GM12872 (cell line): ENCODE measurements around the gene RAB11FIP4.

Experiments used
- TF ChIP-seq, protein P1 (sequence below): IDR thresholded peaks from 3 replicates; pipeline ENCODE4 v1.5.1; 2011; ENCODE audit warnings: low read depth, mild to moderate bottlenecking, low read length, moderate library complexity; ENCODE audit not compliant: insufficient read depth

RAB11FIP4 gene

DNA sequence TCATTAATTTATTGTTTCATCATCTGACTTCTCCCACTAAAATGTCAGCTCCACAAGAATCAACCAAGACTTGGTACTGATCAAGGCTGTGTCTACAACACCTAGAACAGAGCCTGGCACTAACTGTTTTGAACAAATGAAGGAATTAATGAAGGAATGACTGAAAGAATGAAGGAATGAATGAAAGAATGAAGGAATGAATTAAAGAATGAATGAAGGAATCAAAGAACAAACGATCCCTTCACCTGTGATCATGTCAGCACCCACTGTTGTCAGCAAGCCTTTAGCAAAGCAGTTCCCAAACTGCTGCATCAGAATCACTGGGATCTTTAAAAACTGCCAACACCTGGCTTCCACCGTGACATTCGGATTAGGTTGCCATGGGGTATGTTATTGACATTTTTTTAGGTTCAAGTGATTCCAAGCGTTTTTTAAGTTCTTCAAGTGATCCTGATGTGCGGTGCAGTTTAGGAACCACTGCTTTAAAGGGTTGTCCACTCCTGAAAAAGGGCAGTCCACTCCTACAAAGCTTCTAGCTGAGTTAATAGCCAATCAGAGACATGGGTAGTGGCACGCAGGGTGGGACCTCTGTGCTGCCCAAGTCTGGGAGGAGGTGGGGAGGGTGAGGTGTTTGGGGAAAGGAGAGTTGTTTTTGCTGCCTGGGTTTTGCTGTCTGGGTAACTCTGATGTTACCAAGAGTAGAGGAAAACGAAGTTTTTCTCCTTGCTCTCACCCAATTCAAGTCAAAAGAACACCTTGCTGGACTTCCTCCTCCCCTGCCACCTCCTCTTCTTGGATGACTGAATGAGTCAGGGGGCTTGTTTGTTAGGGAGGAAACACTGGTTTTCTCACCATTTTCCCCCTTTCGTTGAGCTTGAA is 89.7 kb downstream of the RAB11FIP4 start:
- TF ChIP-seq, protein P1, sequence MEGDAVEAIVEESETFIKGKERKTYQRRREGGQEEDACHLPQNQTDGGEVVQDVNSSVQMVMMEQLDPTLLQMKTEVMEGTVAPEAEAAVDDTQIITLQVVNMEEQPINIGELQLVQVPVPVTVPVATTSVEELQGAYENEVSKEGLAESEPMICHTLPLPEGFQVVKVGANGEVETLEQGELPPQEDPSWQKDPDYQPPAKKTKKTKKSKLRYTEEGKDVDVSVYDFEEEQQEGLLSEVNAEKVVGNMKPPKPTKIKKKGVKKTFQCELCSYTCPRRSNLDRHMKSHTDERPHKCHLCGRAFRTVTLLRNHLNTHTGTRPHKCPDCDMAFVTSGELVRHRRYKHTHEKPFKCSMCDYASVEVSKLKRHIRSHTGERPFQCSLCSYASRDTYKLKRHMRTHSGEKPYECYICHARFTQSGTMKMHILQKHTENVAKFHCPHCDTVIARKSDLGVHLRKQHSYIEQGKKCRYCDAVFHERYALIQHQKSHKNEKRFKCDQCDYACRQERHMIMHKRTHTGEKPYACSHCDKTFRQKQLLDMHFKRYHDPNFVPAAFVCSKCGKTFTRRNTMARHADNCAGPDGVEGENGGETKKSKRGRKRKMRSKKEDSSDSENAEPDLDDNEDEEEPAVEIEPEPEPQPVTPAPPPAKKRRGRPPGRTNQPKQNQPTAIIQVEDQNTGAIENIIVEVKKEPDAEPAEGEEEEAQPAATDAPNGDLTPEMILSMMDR = no peak

DNA sequence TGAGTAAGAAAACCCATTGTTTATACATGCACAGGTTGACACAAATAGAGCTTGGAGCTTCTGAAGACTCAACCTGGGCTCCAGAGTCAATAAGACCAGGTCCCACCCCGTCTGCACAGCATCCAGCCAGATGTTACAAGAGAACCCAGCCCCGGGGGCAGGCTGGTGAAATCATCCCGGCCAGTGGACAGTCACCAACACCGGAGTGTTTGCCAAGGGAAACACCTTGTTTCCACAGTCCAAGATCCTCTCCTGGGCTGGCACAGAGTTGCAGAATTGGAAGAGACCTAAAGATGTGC is 90.3 kb downstream of the RAB11FIP4 start:
- TF ChIP-seq, protein P1 = no peak

DNA sequence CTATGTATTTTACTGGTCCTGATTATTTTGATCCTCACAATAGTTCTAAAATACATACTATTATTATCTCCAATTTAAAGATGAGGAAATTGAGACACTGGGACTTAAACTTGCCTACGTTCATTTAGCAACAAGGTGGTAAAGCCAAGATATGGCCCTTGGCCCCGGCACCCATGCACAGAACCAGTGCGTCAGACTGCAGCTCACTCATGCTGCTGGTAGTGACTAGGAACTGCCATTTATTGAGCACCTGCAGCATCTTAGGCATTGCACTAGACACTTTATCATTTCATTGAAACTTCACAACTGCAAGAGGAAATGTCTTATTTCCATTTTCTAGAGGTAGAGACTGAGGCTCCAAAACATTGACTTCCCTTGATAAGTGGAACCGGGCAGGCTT is 93.3 kb downstream of the RAB11FIP4 start:
- TF ChIP-seq, protein P1 = no peak

DNA sequence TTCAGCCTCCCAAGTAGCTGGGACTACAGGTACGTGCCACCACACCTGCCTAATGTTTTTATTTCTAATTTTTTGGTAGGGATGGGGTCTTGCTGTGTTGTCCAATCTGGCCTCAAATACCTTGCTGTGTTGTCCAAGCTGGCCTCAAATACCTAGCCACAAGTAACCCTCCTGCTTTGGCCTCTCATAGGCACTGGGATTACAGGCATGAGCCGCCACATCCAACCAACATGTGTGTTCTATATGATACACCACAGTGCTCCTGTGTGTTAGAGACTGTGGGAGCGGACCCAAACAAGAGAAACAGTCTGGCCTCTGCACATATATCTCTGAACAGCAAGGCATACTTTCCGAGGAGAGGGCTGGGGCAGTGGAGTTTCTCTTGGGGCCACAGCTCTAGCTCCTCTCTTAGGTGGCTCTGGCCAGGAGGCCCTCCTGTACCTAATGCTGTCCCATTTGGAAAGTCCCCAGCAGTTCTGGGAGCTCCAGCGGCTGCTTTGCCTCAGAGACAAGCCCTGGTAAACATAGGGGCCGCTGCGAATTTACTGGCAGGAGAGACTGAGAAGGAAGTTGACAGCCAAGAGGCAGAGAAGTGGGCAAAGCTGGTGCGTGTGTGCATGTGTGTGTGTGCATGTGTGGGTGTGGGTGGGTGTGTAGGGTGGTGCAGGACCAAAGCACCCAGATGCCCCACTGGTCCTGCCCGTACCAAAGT is 95.0 kb downstream of the RAB11FIP4 start:
- TF ChIP-seq, protein P1 = no peak

DNA sequence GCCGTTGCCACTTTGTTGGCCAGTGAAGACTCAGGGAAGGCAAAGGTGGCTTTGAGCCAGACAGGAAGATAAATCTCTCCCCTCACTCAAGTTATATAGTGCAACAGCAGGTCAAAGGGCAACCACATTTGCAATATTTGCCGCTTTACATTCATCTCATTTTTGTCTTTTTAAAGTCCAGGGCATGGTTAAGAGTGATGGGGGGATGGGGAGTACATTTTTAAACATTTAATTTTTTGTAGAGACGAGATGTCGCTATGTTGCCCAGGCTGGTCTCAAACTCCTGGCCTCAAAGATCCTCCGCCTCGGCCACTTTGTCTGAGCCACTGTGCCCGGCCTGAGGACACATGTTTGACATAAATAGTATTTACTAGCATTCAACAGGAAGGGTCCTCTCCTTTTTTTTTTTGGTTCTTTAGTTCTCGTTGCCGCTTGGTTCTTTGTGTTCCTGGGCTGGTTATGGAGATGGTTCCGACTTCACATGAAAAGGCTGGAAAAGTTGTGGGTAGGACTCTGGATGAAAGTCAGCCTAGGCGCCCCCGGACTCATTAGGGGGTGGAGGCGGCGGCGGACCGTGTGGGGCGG is 95.7 kb downstream of the RAB11FIP4 start:
- TF ChIP-seq, protein P1 = no peak

DNA sequence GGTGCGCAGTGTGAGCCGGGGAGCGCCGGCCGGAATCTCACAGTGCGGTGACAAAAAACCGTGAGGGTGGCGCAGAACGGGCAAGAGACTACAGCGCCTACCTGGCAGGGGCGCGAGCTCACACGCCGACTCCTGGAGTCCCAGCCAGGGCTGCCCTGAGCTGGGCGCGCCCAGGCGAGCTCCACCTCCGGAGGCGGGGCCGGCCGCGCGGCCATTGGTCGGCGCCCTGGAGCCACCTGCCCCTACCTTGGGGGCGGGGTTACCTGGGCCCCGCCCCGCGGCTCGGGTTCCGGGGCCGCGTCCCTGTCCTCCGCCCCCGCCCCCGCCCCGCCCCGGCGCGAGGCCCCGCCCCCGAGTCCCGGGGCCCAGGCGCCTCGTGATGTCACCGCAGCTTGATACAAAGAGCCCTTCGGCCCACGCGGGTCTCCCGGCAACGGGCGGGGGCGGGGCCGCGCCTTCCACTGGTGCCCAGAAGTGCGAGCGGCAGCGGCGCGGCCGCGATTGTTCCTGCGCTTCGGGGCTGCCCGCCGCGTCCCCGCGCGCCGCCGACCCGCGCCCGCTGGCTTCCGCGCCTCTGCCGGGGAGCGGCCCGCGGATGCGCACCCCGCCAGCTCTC is 96.3 kb downstream of the RAB11FIP4 start:
- TF ChIP-seq, protein P1 = no peak
